Measurements from ENCODE around the gene SAP30L. TPM values are rescaled to one million over a fixed set of nuclear protein-coding genes. Genes with fewer than 3 reads are reported as not detected.

The SAP30L gene
- polyA plus RNA-seq, 4 donors = 45.0 to 52.2 (median 49.1) TPM

GRCh38 chr5:154505567-154505966, 59.8 kb downstream of the SAP30L start:
- no peak for DNase-seq (ENCODE audit: low read depth in 4 of 4, low spot score in 2 of 4)

GRCh38 chr5:154506049-154506715, 60.4 kb downstream of the SAP30L start:
- DNase-seq (ENCODE audit: low read depth in 4 of 4, low spot score in 2 of 4) = no peak

- DNase-seq (ENCODE audit: low read depth in 4 of 4, low spot score in 2 of 4) = no peak
These were observed 60.9 kb downstream of the SAP30L start for GRCh38 chr5:154506716-154507080.

- DNase-seq (ENCODE audit: low read depth in 4 of 4, low spot score in 2 of 4) = no peak
These were observed 62.3 kb downstream of the SAP30L start for GRCh38 chr5:154508114-154508513.

- no peak for DNase-seq (ENCODE audit: low read depth in 4 of 4, low spot score in 2 of 4)
These were observed 64.2 kb downstream of the SAP30L start for GRCh38 chr5:154509784-154510555.

Other genes starting within 250 kb of the SAP30L start
- gene HAND1, start 32.2 kb downstream of the SAP30L start, polyA plus RNA-seq (ENCODE audit: insufficient read length in 4 of 4) = not detected